PC-3 (cell line): ENCODE data around the gene IFI6.
"Not testable (repeated sequence)": the region's sequence is repeated elsewhere in the genome, so short reads cannot be mapped to it uniquely, and the experiment has no call there.

Experiments used
- EZH2 ChIP-seq: fragments of 300-600 bp; sonication (generic); IDR thresholded peaks from one replicate; pipeline ENCODE4 v1.6.1; 2017; ENCODE audit warnings: antibody characterized with exemption, mild to moderate bottlenecking, low read length; ENCODE audit not compliant: unreplicated experiment
- EZH2phosphoT487 ChIP-seq: fragments of 300-600 bp; sonication (generic); IDR thresholded peaks from 2 replicates; pipeline ENCODE4 v1.6.1; 2018; ENCODE audit warnings: mild to moderate bottlenecking, antibody characterized with exemption, low read length, borderline replicate concordance
- TF ChIP-seq, protein P1 (sequence below): fragments of 300-600 bp; sonication (generic); conservative IDR thresholded peaks from 2 replicates; pipeline ENCODE4 v1.5.1; 2017; ENCODE audit warnings: antibody characterized with exemption, low read depth, mild to moderate bottlenecking, low read length

DNA sequence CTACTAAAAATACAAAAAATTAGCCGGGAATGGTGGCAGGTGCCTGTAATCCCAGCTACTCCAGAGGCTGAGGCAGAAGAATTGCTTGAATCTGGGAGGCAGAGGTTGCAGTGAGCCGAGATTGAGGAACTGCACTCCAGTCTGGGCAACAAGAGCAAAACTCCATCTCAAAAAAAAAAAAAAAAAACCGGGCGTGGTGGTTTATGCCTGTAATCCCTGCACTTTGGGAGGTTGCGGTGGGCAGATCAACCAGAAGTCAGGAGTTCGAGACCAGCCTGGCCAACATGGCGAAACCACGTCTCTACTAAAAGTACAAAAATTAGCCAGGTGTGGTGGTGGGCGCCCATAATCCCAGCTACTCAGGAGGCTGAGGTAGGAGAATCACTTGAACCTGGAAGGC, 31.5 kb downstream of the IFI6 start:
- TF ChIP-seq, protein P1, sequence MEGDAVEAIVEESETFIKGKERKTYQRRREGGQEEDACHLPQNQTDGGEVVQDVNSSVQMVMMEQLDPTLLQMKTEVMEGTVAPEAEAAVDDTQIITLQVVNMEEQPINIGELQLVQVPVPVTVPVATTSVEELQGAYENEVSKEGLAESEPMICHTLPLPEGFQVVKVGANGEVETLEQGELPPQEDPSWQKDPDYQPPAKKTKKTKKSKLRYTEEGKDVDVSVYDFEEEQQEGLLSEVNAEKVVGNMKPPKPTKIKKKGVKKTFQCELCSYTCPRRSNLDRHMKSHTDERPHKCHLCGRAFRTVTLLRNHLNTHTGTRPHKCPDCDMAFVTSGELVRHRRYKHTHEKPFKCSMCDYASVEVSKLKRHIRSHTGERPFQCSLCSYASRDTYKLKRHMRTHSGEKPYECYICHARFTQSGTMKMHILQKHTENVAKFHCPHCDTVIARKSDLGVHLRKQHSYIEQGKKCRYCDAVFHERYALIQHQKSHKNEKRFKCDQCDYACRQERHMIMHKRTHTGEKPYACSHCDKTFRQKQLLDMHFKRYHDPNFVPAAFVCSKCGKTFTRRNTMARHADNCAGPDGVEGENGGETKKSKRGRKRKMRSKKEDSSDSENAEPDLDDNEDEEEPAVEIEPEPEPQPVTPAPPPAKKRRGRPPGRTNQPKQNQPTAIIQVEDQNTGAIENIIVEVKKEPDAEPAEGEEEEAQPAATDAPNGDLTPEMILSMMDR = not testable (repeated sequence)
- not testable (repeated sequence) for TF ChIP-seq EZH2, EZH2phosphoT487
